Trophoblast cell (in vitro differentiated cells and primary cell): ENCODE results near the gene PLCG2.
A peak's percentile ranks its signal among the peaks of the same experiment; 100 is the strongest.

Experiments
- DNase-seq, 2 donors: peaks; one replicate each; pipeline ENCODE4 v3.0.0-alpha.2; 2016
- H2AFZ ChIP-seq: 2 replicates; pipeline ENCODE4 v1.6.1; 2013; ENCODE audit warnings: low read length, moderate library complexity, mild to moderate bottlenecking; ENCODE audit not compliant: insufficient read depth, poor library complexity
- H2AK5ac ChIP-seq: 2 replicates; pipeline ENCODE4 v1.6.1; 2013; ENCODE audit warnings: mild to moderate bottlenecking, low read length
- H2BK120ac ChIP-seq: 2 replicates; pipeline ENCODE4 v1.6.1; 2013; ENCODE audit warnings: low read length, mild to moderate bottlenecking, moderate library complexity; ENCODE audit not compliant: insufficient read depth, poor library complexity
- H2BK12ac ChIP-seq: 2 replicates; pipeline ENCODE4 v1.6.1; 2013; ENCODE audit warnings: mild to moderate bottlenecking, low read length, moderate library complexity
- H2BK5ac ChIP-seq: 2 replicates; pipeline ENCODE4 v1.6.1; 2013; ENCODE audit warnings: low read length, low read depth, moderate library complexity, mild to moderate bottlenecking; ENCODE audit not compliant: poor library complexity
- H3K14ac ChIP-seq: 2 replicates; pipeline ENCODE4 v1.6.1; 2013; ENCODE audit warnings: mild to moderate bottlenecking, low read length
- H3K18ac ChIP-seq: 2 replicates; pipeline ENCODE4 v1.6.1; 2013; ENCODE audit warnings: mild to moderate bottlenecking, low read length
- H3K23ac ChIP-seq: 2 replicates; pipeline ENCODE4 v1.6.1; 2013; ENCODE audit warnings: low read length
- H3K27ac ChIP-seq: 2 replicates; pipeline ENCODE4 v1.5.1; 2013; ENCODE audit warnings: low read depth, mild to moderate bottlenecking, inconsistent platforms, low read length, moderate library complexity
- H3K27me3 ChIP-seq: 2 replicates; pipeline ENCODE4 v1.6.1; 2013; ENCODE audit warnings: inconsistent platforms, mild to moderate bottlenecking, low read length, moderate library complexity; ENCODE audit not compliant: insufficient read depth
- H3K36me3 ChIP-seq, 2 experiments: 1 replicate in 1 of 2; 2 replicates in 1 of 2; pipeline ENCODE4 v1.6.1; 2013; ENCODE audit warnings: low read length in 2 of 2, mild to moderate bottlenecking in 2 of 2, moderate library complexity in 1 of 2; ENCODE audit not compliant: insufficient read depth in 2 of 2, control insufficient read depth in 1 of 2
- H3K4ac ChIP-seq: 2 replicates; pipeline ENCODE4 v1.6.1; 2013; ENCODE audit warnings: low read depth, mild to moderate bottlenecking, low read length, moderate library complexity
- H3K4me1 ChIP-seq, 2 experiments: 1 replicate in 1 of 2; 2 replicates in 1 of 2; pipeline ENCODE4 v1.6.1; 2013; ENCODE audit warnings: low read length in 2 of 2, mild to moderate bottlenecking in 2 of 2, moderate library complexity in 1 of 2; ENCODE audit not compliant: insufficient read depth in 2 of 2, control insufficient read depth in 1 of 2
- H3K4me2 ChIP-seq: 2 replicates; pipeline ENCODE4 v1.6.1; 2013; ENCODE audit warnings: inconsistent platforms, mild to moderate bottlenecking, low read length, moderate library complexity
- H3K4me3 ChIP-seq: 2 replicates; pipeline ENCODE4 v1.5.1; 2013; ENCODE audit warnings: mild to moderate bottlenecking, low read depth, low read length, inconsistent platforms
- H3K79me1 ChIP-seq: one replicate; pipeline ENCODE4 v1.6.1; 2013; ENCODE audit warnings: low read length
- H3K79me2 ChIP-seq: 2 replicates; pipeline ENCODE4 v1.6.1; 2013; ENCODE audit warnings: low read length, mild to moderate bottlenecking; ENCODE audit not compliant: control insufficient read depth, insufficient read depth, poor library complexity
- H3K9ac ChIP-seq: 2 replicates; pipeline ENCODE4 v1.6.1; 2013; ENCODE audit warnings: mild to moderate bottlenecking, low read length
- H3K9me3 ChIP-seq: 2 replicates; pipeline ENCODE4 v1.6.1; 2013; ENCODE audit warnings: low read depth, mild to moderate bottlenecking, control low read depth, inconsistent platforms, low read length; ENCODE audit not compliant: insufficient read depth
- H4K12ac ChIP-seq: 2 replicates; pipeline ENCODE4 v1.6.1; 2013; ENCODE audit warnings: low read depth, mild to moderate bottlenecking, low read length, moderate library complexity
- H4K8ac ChIP-seq: 2 replicates; pipeline ENCODE4 v1.6.1; 2013; ENCODE audit warnings: low read depth, mild to moderate bottlenecking, low read length, moderate library complexity
- H4K91ac ChIP-seq: one replicate; pipeline ENCODE4 v1.6.1; 2013; ENCODE audit warnings: low read depth, mild to moderate bottlenecking, low read length, moderate library complexity
- WGBS: extraction: QIAGEN DNeasy Blood & Tissue Kit; methylation state at CpG from one replicate; pipeline ENCODE4 v1.1.7; 2013; ENCODE audit warnings: missing lambda C conversion rate; ENCODE audit not compliant: insufficient read length, insufficient coverage; ENCODE audit errors: extremely low coverage; 5-methylcytosine and 5-hydroxymethylcytosine counted together

PLCG2 gene

DNA sequence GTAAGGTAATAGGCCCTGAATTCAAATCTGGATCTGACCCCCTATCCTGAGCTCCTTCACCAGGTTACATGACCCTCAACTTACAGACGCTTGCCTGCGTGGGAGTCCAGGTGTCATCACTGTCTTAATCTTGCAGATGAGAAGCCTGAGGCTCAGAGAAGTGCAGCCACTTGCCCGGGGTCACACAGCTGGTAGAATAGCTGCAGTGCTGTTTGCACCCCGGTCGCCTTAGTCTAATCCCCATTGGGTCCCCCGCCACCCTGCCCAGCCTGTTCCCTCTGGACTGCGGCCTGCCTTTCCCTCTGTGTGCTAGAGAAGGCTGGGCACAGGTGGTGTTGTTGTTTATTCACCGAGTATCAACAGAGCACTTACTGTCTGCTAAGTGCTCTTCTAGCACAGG is 125.2 kb downstream of the PLCG2 start:
- no peak overlapping the region for H4K8ac ChIP-seq
- no peak overlapping the region for H3K9ac ChIP-seq
- H4K12ac ChIP-seq = no peak overlapping the region
- H3K79me2 ChIP-seq = no peaks in the 10 kb centered on the region
- no CpG with 5 or more reads among the region's 8 CpGs for WGBS
- no peak overlapping the region for H3K18ac ChIP-seq
- H4K91ac ChIP-seq = no peak overlapping the region
- no peak overlapping the region for H3K23ac ChIP-seq
- H3K4me2 ChIP-seq = no peak overlapping the region
- no peak overlapping the region for H2BK12ac ChIP-seq
- no peaks in the 10 kb centered on the region for H3K4me1 ChIP-seq
- H3K79me1 ChIP-seq = no peaks in the 10 kb centered on the region
- H3K27ac ChIP-seq = no peak overlapping the region
- H2AFZ ChIP-seq = no peak overlapping the region
- H3K9me3 ChIP-seq = peaks cover 7% of the 10 kb centered on the region
- H3K4me3 ChIP-seq = no peak overlapping the region
- H2BK5ac ChIP-seq = no peak overlapping the region
- H3K14ac ChIP-seq = no peak overlapping the region
- no peaks in the 10 kb centered on the region for H3K27me3 ChIP-seq
- no peak overlapping the region for H3K4ac ChIP-seq
- no peak overlapping the region for H2BK120ac ChIP-seq
- no peaks in the 10 kb centered on the region for H3K36me3 ChIP-seq
- DNase-seq = no peak
- no peak overlapping the region for H2AK5ac ChIP-seq

DNA sequence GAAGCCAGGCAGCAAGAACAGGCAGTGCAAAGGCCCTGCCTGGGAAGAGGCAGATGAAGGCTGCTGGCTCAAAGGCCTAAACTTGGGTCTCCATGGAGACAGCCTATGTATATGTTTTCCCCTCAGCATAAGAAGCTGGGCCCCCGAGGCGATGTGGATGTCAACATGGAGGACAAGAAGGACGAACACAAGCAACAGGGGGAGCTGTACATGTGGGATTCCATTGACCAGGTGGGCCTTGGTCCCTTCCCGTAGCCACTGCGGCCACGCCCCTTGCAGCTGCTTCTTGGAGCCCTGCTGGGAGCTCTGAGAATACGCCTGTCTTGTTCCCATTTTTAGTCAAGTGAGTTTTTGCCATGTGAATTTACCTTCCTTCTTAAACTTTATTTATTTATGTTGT is 126.2 kb downstream of the PLCG2 start:
- Histone ChIP-seq H3K9ac (no peak overlapping the region), H3K4me1 (no peaks in the 10 kb centered on the region), H2BK5ac (no peak overlapping the region), H4K12ac (no peak overlapping the region), H4K91ac (no peak overlapping the region), H3K4me3 (no peak overlapping the region), H3K79me2 (no peaks in the 10 kb centered on the region), H3K9me3 (peaks cover 7% of the 10 kb centered on the region), H4K8ac (no peak overlapping the region), H2BK120ac (no peak overlapping the region), H2BK12ac (no peak overlapping the region), H3K27ac (no peak overlapping the region), H3K4ac (no peak overlapping the region), H3K36me3 (no peaks in the 10 kb centered on the region), H2AFZ (no peak overlapping the region), H3K18ac (no peak overlapping the region), H3K4me2 (no peak overlapping the region), H3K14ac (no peak overlapping the region), H3K79me1 (no peaks in the 10 kb centered on the region), H3K23ac (no peak overlapping the region), H3K27me3 (no peaks in the 10 kb centered on the region), H2AK5ac (no peak overlapping the region)
- peak in 1 of 2 donors; percentile 35 for DNase-seq
- WGBS = no CpG with 5 or more reads among the region's 7 CpGs

DNA sequence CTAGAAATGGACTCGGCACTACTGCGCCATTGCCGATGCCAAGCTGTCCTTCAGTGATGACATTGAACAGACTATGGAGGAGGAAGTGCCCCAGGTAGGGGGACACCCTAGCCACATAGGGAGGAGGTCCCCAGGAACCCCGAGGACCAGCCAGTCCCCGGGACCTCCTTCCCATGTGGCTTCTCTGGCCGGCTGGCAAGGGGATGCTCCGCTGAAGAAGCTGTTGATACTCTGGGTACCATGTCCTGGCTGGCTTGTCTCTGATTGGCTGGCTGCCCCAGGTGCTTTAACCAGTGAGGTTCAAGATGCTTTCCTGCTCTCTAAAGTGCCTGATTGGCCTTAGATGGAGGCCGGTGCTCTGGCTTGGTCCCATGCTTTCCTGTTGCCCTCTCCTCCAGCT is 128.6 kb downstream of the PLCG2 start:
- Histone ChIP-seq H2AK5ac (no peak overlapping the region), H2BK5ac (no peak overlapping the region), H4K91ac (no peak overlapping the region), H3K4me1 (no peaks in the 10 kb centered on the region), H4K12ac (no peak overlapping the region), H3K9ac (no peak overlapping the region), H2BK120ac (no peak overlapping the region), H3K18ac (no peak overlapping the region), H3K4ac (no peak overlapping the region), H2BK12ac (no peak overlapping the region), H3K79me1 (no peaks in the 10 kb centered on the region), H3K4me3 (no peak overlapping the region), H3K14ac (no peak overlapping the region), H3K23ac (no peak overlapping the region), H3K79me2 (no peaks in the 10 kb centered on the region), H3K9me3 (peaks cover 5% of the 10 kb centered on the region), H3K4me2 (no peak overlapping the region), H3K27ac (no peak overlapping the region), H2AFZ (no peak overlapping the region), H4K8ac (no peak overlapping the region), H3K27me3 (no peaks in the 10 kb centered on the region), H3K36me3 (no peaks in the 10 kb centered on the region)
- no CpG with 5 or more reads among the region's 8 CpGs for WGBS
- DNase-seq = no peak

DNA sequence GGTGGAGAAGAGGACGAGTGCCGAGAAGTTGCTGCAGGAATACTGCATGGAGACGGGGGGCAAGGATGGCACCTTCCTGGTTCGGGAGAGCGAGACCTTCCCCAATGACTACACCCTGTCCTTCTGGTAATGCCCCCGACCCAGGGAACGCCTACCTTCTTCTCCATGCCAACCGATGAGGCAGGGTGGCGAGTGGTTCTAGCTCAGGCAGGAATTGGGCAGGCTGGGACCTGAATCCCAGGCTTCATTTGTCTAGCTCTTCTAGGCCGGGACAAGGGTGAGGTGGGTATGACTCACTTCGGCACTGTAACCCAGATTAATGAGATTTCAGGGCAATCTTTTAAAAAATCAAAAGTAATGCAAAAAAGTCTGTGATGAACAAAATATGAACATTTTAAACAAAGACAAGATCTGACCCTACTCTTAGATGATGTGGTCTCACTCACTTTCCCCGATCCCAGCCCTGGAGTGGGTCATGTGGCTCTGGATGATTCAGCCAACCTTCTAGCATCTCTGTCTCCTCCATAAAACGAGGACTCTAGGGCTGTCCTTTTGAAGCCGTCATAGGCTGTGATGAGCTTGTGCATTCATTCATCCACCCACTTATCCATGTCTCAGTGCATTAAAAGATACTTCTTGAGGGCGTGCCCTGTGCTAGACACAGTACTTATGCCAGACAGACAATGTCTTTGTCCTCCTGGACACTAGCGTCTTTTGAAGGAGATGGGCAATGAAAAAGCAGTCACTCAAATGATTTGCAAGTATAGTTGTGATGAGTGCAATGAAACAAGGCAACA is 129.6 kb downstream of the PLCG2 start:
- no peaks in the 10 kb centered on the region for H3K79me1 ChIP-seq
- no peak overlapping the region for H3K4ac ChIP-seq
- no peak overlapping the region for H4K91ac ChIP-seq
- no peak overlapping the region for H3K4me3 ChIP-seq
- no CpG with 5 or more reads among the region's 16 CpGs for WGBS
- no peak overlapping the region for H3K14ac ChIP-seq
- DNase-seq = peak in 1 of 2 donors; percentile 4
- no peak overlapping the region for H4K12ac ChIP-seq
- no peak overlapping the region for H3K9ac ChIP-seq
- no peaks in the 10 kb centered on the region for H3K79me2 ChIP-seq
- H3K4me1 ChIP-seq = no peaks in the 10 kb centered on the region
- no peak overlapping the region for H4K8ac ChIP-seq
- H2BK12ac ChIP-seq = no peak overlapping the region
- no peak overlapping the region for H3K23ac ChIP-seq
- H3K9me3 ChIP-seq = peaks cover 3% of the 10 kb centered on the region
- H2AFZ ChIP-seq = no peak overlapping the region
- H3K36me3 ChIP-seq = no peaks in the 10 kb centered on the region
- no peak overlapping the region for H3K4me2 ChIP-seq
- no peak overlapping the region for H2AK5ac ChIP-seq
- H2BK5ac ChIP-seq = no peak overlapping the region
- H3K18ac ChIP-seq = no peak overlapping the region
- H2BK120ac ChIP-seq = no peak overlapping the region
- no peak overlapping the region for H3K27ac ChIP-seq
- no peaks in the 10 kb centered on the region for H3K27me3 ChIP-seq
